Measurements from ENCODE around the gene VAV2. TPM values are rescaled to one million over a fixed set of nuclear protein-coding genes. Genes with fewer than 3 reads are reported as not detected.
"Not testable (repeated sequence)": the region's sequence is repeated elsewhere in the genome, so short reads cannot be mapped to it uniquely, and the experiment has no call there.

The VAV2 gene
- total RNA-seq, 1 experiment from 2014 or later = 10.3 TPM

- no peak for DNase-seq (ENCODE audit: low read depth)
Measured at GRCh38 chr9:133938086-133938485, 54.0 kb downstream of the VAV2 start.

GRCh38 chr9:133937120-133937519, 55.0 kb downstream of the VAV2 start:
- DNase-seq (ENCODE audit: low read depth) = no peak

GRCh38 chr9:133935328-133936005, 56.7 kb downstream of the VAV2 start:
- DNase-seq (ENCODE audit: low read depth) = peak; percentile 92

GRCh38 chr9:133934482-133935232, 57.5 kb downstream of the VAV2 start:
- no peak for DNase-seq (ENCODE audit: low read depth)

GRCh38 chr9:133933426-133934026, 58.6 kb downstream of the VAV2 start:
- DNase-seq (ENCODE audit: low read depth) = no peak

GRCh38 chr9:133932633-133933032, 59.5 kb downstream of the VAV2 start:
- DNase-seq (ENCODE audit: low read depth) = no peak

GRCh38 chr9:133932181-133932580, 59.9 kb downstream of the VAV2 start:
- DNase-seq (ENCODE audit: low read depth) = no peak

- DNase-seq (ENCODE audit: low read depth) = no peak
Measured at GRCh38 chr9:133930682-133931485, 61.2 kb downstream of the VAV2 start.

- no peak for DNase-seq (ENCODE audit: low read depth)
Measured at GRCh38 chr9:133930046-133930681, 62.0 kb downstream of the VAV2 start.

GRCh38 chr9:133929599-133929998, 62.5 kb downstream of the VAV2 start:
- DNase-seq (ENCODE audit: low read depth) = no peak

- no peak for DNase-seq (ENCODE audit: low read depth)
Measured at GRCh38 chr9:133928248-133928764, 63.8 kb downstream of the VAV2 start.

- DNase-seq (ENCODE audit: low read depth) = no peak
Measured at GRCh38 chr9:133927041-133927440, 65.1 kb downstream of the VAV2 start.

- DNase-seq (ENCODE audit: low read depth) = no peak
Measured at GRCh38 chr9:133926165-133926856, 65.8 kb downstream of the VAV2 start.

GRCh38 chr9:133924453-133924852, 67.7 kb downstream of the VAV2 start:
- DNase-seq (ENCODE audit: low read depth) = no peak

- not testable (repeated sequence) for DNase-seq (ENCODE audit: low read depth)
Measured at GRCh38 chr9:133923608-133924007, 68.5 kb downstream of the VAV2 start.

GRCh38 chr9:133921866-133922265, 70.3 kb downstream of the VAV2 start:
- no peak for DNase-seq (ENCODE audit: low read depth)

- DNase-seq (ENCODE audit: low read depth) = no peak
Measured at GRCh38 chr9:133920471-133920870, 71.7 kb downstream of the VAV2 start.

GRCh38 chr9:133919253-133920115, 72.6 kb downstream of the VAV2 start:
- no peak for DNase-seq (ENCODE audit: low read depth)

- DNase-seq (ENCODE audit: low read depth) = no peak
Measured at GRCh38 chr9:133918111-133918813, 73.9 kb downstream of the VAV2 start.

Measured in RPMI7951 (cell line).